ENCODE results near the gene ATPAF1. TPM values are rescaled to one million over a fixed set of nuclear protein-coding genes. Genes with fewer than 3 reads are reported as not detected.
"Not testable (repeated sequence)": the region's sequence is repeated elsewhere in the genome, so short reads cannot be mapped to it uniquely, and the experiment has no call there.

ATPAF1 gene
- polyA plus RNA-seq, 3 donors, result 95.5 to 111 (median 99.4) TPM

DNA sequence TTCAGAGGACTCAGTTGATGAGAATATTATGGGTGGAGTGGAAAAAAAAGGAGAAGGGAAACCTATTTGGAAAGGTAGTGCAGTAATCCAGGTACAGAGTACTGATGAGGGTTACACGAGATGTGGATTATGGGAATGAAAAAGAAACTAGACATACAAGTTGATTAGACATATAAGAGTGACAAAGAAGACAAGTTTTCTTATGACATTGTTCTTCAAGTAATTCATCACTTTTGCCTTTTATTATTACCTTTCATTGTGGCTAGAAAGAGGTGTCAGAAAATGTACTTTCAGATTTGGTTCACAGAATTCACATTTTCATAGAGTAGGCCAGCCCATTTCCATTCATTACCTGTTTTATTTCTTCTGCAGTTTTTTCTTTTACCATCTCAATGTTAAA, 10.4 kb downstream of the ATPAF1 start:
- DNase-seq (ENCODE audit: extremely low read depth in 1 of 11, low read depth in 9 of 11, low spot score in 4 of 11), result no peak

DNA sequence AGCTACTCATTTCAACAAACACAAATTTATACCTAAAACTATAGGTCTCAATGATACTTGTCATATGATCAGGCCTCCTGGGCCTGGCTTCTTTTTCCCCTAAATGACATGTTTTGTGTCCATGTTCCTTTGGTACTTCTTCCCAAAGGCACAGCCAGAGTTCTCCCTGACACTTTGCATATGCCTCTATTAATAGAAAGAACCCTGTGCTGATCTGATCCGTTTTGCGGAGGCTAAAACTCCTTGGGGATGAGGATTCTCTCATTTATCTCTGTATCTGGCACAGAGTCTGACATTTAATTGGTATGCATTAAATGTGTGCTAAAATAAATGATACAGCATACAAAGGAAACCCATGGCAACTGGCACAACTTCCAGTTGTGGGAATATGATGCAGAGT, 11.5 kb downstream of the ATPAF1 start:
- no peak for DNase-seq (ENCODE audit: extremely low read depth in 1 of 11, low read depth in 9 of 11, low spot score in 4 of 11)

DNA sequence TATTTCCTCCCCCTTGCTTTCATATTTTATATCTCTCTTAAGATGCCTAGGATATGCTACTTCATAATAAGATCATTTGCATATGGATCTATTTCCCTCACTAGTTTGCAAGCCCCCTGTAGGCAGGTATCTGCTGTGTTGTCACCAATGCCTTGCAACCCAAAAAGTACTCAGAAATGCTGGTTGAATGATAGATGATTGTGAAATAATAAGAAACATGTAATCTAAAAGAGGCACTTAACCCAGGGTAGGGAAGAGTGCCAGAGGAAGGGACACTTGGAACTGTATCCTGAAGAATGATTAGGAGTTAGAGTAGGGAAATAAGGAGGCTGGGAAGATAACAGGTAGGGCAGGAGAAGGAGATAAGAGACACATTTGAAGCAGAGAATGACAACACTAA, 12.3 kb downstream of the ATPAF1 start:
- DNase-seq (ENCODE audit: extremely low read depth in 1 of 11, low read depth in 9 of 11, low spot score in 4 of 11), result no peak

GRCh38 chr1:46654698-46655097, 13.5 kb downstream of the ATPAF1 start:
- not testable (repeated sequence) for DNase-seq (ENCODE audit: extremely low read depth in 1 of 11, low read depth in 9 of 11, low spot score in 4 of 11)

DNA sequence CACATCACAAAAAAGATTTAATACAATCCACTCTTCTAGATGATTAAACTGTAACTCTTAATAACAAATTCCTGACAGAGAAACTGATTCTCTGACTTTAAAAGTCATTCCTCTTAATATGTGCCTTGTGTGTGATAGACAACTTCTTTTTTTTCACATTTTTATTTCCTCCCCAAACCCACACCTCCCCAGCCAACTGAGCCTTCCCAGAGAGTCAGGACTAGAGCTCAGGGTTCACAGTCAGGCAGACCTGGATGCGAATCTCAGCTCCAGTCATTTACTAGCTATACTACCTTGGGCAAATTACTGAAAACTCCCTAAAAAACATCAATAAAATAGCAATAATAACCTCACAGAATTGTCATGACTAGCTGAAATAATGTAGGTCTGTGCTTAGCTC, 14.2 kb downstream of the ATPAF1 start:
- DNase-seq (ENCODE audit: extremely low read depth in 1 of 11, low read depth in 9 of 11, low spot score in 4 of 11), result no peak

- DNase-seq (ENCODE audit: extremely low read depth in 1 of 11, low read depth in 9 of 11, low spot score in 4 of 11), result peak in 3 of 11 donors; percentile 21 to 42 (median 42)
These were observed 14.7 kb downstream of the ATPAF1 start for GRCh38 chr1:46653405-46653958.

GRCh38 chr1:46652321-46653100, 15.7 kb downstream of the ATPAF1 start:
- no peak for DNase-seq (ENCODE audit: extremely low read depth in 1 of 11, low read depth in 9 of 11, low spot score in 4 of 11)

- DNase-seq (ENCODE audit: extremely low read depth in 1 of 11, low read depth in 9 of 11, low spot score in 4 of 11), result not testable (repeated sequence)
These were observed 17.0 kb downstream of the ATPAF1 start for GRCh38 chr1:46651152-46651551.

GRCh38 chr1:46650491-46650890, 17.7 kb downstream of the ATPAF1 start:
- no peak for DNase-seq (ENCODE audit: extremely low read depth in 1 of 11, low read depth in 9 of 11, low spot score in 4 of 11)

DNA sequence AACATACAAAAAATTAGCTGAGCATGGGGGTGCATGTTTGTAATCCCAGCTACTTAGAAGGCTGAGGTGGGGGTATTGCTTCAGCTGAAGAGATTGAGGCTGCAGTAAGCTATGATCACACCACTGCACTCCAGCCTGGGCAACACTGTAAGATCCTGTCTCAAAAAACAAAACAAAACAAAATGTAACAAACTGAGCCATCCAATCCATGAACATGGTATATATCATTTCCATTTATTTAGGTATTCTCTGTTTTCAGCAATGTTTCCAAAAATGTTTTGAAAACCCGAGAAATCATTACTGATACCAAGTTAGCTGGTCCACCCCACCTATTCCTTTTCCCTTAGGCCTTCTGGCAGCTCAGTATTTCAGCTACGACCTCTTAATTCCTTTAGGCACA, 18.4 kb downstream of the ATPAF1 start:
- DNase-seq (ENCODE audit: extremely low read depth in 1 of 11, low read depth in 9 of 11, low spot score in 4 of 11), result no peak

DNA sequence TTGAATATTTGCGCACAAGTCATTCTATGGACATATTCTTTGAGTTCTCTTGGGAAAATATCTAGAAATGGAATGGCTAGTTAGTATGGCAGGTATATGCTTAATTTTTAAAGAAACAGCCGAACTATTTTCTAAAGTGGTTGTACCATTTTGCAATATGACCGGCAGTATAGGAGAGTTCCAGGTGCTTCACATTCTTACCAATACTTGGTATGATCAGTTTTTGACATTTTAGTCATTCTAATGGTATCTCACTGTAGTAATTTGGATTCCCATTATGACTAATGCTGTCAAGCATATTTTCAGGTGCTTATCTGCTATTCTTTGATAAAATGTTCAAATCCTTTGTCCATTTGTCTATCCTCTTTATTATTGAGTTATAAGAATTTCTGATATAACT, 20.6 kb downstream of the ATPAF1 start:
- no peak for DNase-seq (ENCODE audit: extremely low read depth in 1 of 11, low read depth in 9 of 11, low spot score in 4 of 11)

GRCh38 chr1:46646844-46647243, 21.3 kb downstream of the ATPAF1 start:
- no peak for DNase-seq (ENCODE audit: extremely low read depth in 1 of 11, low read depth in 9 of 11, low spot score in 4 of 11)

GRCh38 chr1:46646331-46646730, 21.8 kb downstream of the ATPAF1 start:
- no peak for DNase-seq (ENCODE audit: extremely low read depth in 1 of 11, low read depth in 9 of 11, low spot score in 4 of 11)

DNA sequence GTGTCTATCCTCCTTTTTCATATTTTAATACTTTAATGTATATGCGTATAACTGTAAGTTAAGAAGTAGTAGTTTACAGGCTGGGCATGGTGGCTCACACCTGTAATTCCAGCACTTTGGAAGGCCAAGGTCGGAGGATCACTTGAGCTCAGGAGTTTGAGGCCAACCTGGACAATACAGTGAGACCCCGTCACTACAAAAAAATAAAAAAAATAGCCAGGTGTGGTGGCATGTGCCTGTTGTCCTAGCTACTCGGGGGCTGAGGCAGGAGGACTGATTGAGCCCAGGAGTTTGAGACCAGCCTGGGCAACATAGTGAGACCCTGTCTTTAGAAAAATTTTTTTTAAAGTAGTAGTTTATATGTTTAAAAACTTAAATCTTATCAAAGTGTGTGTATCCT, 22.3 kb downstream of the ATPAF1 start:
- DNase-seq (ENCODE audit: extremely low read depth in 1 of 11, low read depth in 9 of 11, low spot score in 4 of 11), result no peak

GRCh38 chr1:46643368-46643775, 24.8 kb downstream of the ATPAF1 start:
- peak in 2 of 11 donors; percentile 21 for DNase-seq (ENCODE audit: extremely low read depth in 1 of 11, low read depth in 9 of 11, low spot score in 4 of 11)

DNA sequence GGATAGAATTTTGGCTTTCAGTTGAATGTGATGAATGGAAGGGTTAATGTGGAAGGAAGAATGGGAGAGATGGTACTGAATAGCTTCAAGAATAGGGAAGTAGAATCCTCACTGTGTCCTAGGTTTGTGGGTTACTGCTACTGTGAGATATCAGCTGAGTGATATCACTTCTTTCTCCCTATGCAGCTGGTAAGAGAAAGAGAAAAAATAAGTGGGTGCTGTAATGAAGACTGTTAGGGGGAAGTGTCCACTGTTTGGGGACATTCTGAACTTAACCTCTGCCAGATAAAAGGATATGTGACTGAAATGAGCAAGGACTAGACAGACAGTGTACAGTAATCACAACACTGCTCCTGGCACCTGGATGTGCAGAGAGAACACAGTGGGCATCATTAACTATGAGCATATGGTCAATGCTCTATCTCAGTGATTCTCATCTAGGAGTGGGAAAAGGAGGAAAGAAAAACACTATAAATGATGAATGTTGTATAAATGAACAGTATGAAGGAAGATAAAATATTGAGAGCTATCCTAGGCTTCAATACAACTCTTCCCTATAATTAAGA, 26.0 kb downstream of the ATPAF1 start:
- no peak for DNase-seq (ENCODE audit: extremely low read depth in 1 of 11, low read depth in 9 of 11, low spot score in 4 of 11)

DNA sequence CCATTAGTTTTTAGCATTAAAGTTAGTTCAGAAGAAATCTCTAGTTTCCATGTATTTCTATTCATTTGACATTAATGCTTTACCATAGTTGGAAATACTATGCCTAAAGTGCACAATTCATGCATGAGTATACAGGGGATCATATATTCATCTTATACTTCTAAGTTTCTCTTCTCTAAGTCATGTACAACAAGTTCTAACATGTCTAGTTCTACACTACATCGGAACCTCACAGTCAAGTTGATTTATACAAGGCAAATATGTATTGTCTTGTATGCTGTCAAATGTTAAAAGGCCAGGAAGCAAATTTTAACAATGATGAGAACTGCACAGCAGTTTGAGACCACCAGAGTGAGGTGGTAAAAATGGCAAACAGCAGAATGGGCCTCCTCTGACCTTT, 28.6 kb downstream of the ATPAF1 start:
- DNase-seq (ENCODE audit: extremely low read depth in 1 of 11, low read depth in 9 of 11, low spot score in 4 of 11), result no peak

- DNase-seq (ENCODE audit: extremely low read depth in 1 of 11, low read depth in 9 of 11, low spot score in 4 of 11), result no peak
These were observed 29.2 kb downstream of the ATPAF1 start for GRCh38 chr1:46638921-46639320.

DNA sequence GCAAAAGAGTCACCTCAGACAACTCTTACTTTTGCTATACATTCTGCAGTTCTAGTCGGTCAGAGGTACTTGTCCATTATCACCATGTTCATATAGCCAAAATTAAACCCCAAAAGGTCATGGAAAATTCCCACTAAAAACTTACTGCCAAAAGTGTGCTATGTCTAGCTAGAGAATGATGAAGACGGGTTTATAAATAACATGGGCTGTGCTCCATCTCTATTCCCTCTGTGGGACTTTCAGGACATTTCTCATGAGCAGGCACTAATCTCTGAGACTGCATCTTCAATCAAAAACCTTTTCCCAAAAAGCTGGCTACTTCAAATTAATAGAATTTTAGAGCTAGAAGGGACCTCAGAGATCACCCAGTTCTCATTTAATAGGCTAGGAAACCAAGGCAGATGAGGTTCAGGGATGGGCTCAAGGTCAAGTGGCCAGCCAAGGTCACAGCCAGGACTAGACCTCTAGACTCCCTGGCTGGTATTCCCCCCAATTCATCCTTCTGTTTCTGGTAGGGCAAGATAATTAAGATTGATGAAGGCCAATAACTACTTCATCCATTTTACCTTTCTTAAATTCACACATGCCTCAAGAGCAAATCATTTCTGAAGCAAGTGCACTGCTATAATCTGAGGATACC, 30.6 kb downstream of the ATPAF1 start:
- DNase-seq (ENCODE audit: extremely low read depth in 1 of 11, low read depth in 9 of 11, low spot score in 4 of 11), result no peak

GRCh38 chr1:46635205-46635604, 33.0 kb downstream of the ATPAF1 start:
- DNase-seq (ENCODE audit: extremely low read depth in 1 of 11, low read depth in 9 of 11, low spot score in 4 of 11), result no peak
